PC-3 (cell line): Measurements from ENCODE around the gene SMPD2. TPM values are rescaled to one million over a fixed set of nuclear protein-coding genes. Genes with fewer than 3 reads are reported as not detected.
"Not testable (repeated sequence)": the region's sequence is repeated elsewhere in the genome, so short reads cannot be mapped to it uniquely, and the experiment has no call there.

Source experiments
- ATAC-seq: fragments of 200-7000 bp; cut with Tn5 transposase; 2 replicates; pipeline ENCODE4 v1.9.1; 2020; ENCODE audit warnings: mild to moderate bottlenecking, moderate library complexity
- BruUV-seq: library from RNA; stranded (reverse); fragments of 400-500 nt; replicated peaks from 2 replicates; lab custom pipeline; 2021; lab: Mats Ljungman, UMichigan
- CTCF ChIA-PET: fragments of 300-600 bp; sonication (Branson Sonifier 250); formaldehyde crosslinking; loops from one replicate; lab custom pipeline; 2022; ENCODE audit warnings: antibody characterized with exemption; lab: Charles Lee
- POLR2A ChIA-PET: fragments of 300-600 bp; sonication (Branson Sonifier 250); formaldehyde crosslinking; loops from one replicate; lab custom pipeline; 2022; ENCODE audit warnings: antibody characterized with exemption; ENCODE audit not compliant: unreplicated experiment; lab: Charles Lee
- DNase-seq: peaks from one replicate; pipeline ENCODE4 v3.0.0-alpha.2; 2015
- H2AFZ ChIP-seq: fragments of 300-600 bp; sonication (generic); 2 replicates; pipeline ENCODE4 v1.6.0; 2016; ENCODE audit warnings: antibody characterized with exemption, low read length
- H3F3A ChIP-seq: fragments of 300-600 bp; sonication (generic); one replicate; pipeline ENCODE4 v1.6.0; 2017; ENCODE audit warnings: antibody characterized with exemption, low read length, control low read depth, mild to moderate bottlenecking; ENCODE audit not compliant: unreplicated experiment
- H3K27ac ChIP-seq: fragments of 300-600 bp; sonication (generic); 2 replicates; pipeline ENCODE4 v1.5.1; 2016; ENCODE audit warnings: mild to moderate bottlenecking, low read length
- H3K27me3 ChIP-seq: fragments of 300-600 bp; sonication (generic); 2 replicates; pipeline ENCODE4 v1.6.1; 2016; ENCODE audit warnings: low read length, mixed read lengths
- H3K36me3 ChIP-seq: fragments of 300-600 bp; sonication (generic); 2 replicates; pipeline ENCODE4 v1.6.1; 2016; ENCODE audit warnings: low read depth, mixed run types, low read length, mixed read lengths
- H3K4me1 ChIP-seq: fragments of 300-600 bp; sonication (generic); 2 replicates; pipeline ENCODE4 v1.5.1; 2016; ENCODE audit warnings: low read length; ENCODE audit not compliant: insufficient read depth
- H3K4me2 ChIP-seq: fragments of 300-600 bp; sonication (generic); 2 replicates; pipeline ENCODE4 v1.6.0; 2016; ENCODE audit warnings: low read length
- H3K4me3 ChIP-seq: fragments of 300-600 bp; sonication (generic); 2 replicates; pipeline ENCODE4 v1.5.1; 2016; ENCODE audit warnings: mild to moderate bottlenecking, low read length, mixed read lengths
- H3K79me2 ChIP-seq: fragments of 300-600 bp; sonication (generic); 2 replicates; pipeline ENCODE4 v1.6.1; 2017; ENCODE audit warnings: low read length, mixed read lengths
- H3K9ac ChIP-seq: fragments of 300-600 bp; sonication (generic); 2 replicates; pipeline ENCODE4 v1.6.0; 2016; ENCODE audit warnings: mild to moderate bottlenecking, low read length
- H3K9me2 ChIP-seq: fragments of 300-600 bp; sonication (generic); replicated peaks from 2 replicates; pipeline ENCODE4 v1.6.1; 2016; ENCODE audit warnings: mixed run types, low read length, mixed read lengths
- H3K9me3 ChIP-seq: fragments of 300-600 bp; sonication (generic); 2 replicates; pipeline ENCODE4 v1.6.1; 2016; ENCODE audit warnings: low read length, mixed read lengths
- H4K20me1 ChIP-seq: fragments of 300-600 bp; sonication (generic); 2 replicates; pipeline ENCODE4 v1.6.1; 2016; ENCODE audit warnings: low read length, mixed read lengths
- CTCF ChIP-seq: fragments of 300-600 bp; sonication (generic); conservative IDR thresholded peaks from 2 replicates; pipeline ENCODE4 v1.5.1; 2017; ENCODE audit warnings: antibody characterized with exemption, low read depth, mild to moderate bottlenecking, low read length
- EZH2 ChIP-seq: fragments of 300-600 bp; sonication (generic); IDR thresholded peaks from one replicate; pipeline ENCODE4 v1.6.1; 2017; ENCODE audit warnings: antibody characterized with exemption, mild to moderate bottlenecking, low read length; ENCODE audit not compliant: unreplicated experiment
- EZH2phosphoT487 ChIP-seq: fragments of 300-600 bp; sonication (generic); IDR thresholded peaks from 2 replicates; pipeline ENCODE4 v1.6.1; 2018; ENCODE audit warnings: mild to moderate bottlenecking, antibody characterized with exemption, low read length, borderline replicate concordance
- intact Hi-C: fragments of 100-400 bp; cut with micrococcal nuclease; formaldehyde crosslinking; loops from 2 replicates; pipeline ENCODE4 v1.9.0; 2023
- total RNA-seq: library from RNA; depleted of rRNA; stranded (reverse); fragments of >200 nt; gene quantifications from 2 replicates; pipeline ENCODE4 v1.2.3, GENCODE V29; 2014

SMPD2 gene
- total RNA-seq, 1 experiment from 2014 or later, result 12.6 TPM

- Histone ChIP-seq H3K27me3 (no peaks in the 10 kb centered on the region), H3K9ac (no peak overlapping the region), H3K27ac (no peak overlapping the region), H3K36me3 (peaks cover 15% of the 10 kb centered on the region), H3F3A (no peaks in the 10 kb centered on the region), H3K4me3 (no peak overlapping the region), H3K9me2 (no peaks in the 10 kb centered on the region), H3K4me1 (peaks cover 23% of the 10 kb centered on the region; the same call in 1 of the 2 replicates), H2AFZ (no peak overlapping the region), H3K79me2 (no peaks in the 10 kb centered on the region), H4K20me1 (no peaks in the 10 kb centered on the region), H3K4me2 (no peak overlapping the region), H3K9me3 (no peaks in the 10 kb centered on the region)
- POLR2A ChIA-PET, result no interaction called here
- no peak for DNase-seq
- no peak for TF ChIP-seq CTCF
- TF ChIP-seq EZH2phosphoT487, result no peak
- TF ChIP-seq EZH2, result no peak
- CTCF ChIA-PET, result no interaction called here
- intact Hi-C loops, result no loop called here
- ATAC-seq, result no peak
- BruUV-seq, result no TSS peak
Measured at GRCh38 chr6:109460161-109460829, 19.8 kb downstream of the SMPD2 start.

GRCh38 chr6:109461205-109461604 lies 20.7 kb downstream of the SMPD2 start:
- H4K20me1 ChIP-seq, H3K27me3 ChIP-seq, H3K9ac ChIP-seq, H3K27ac ChIP-seq, H3F3A ChIP-seq, DNase-seq, intact Hi-C loops, H3K9me2 ChIP-seq, ATAC-seq, H3K4me3 ChIP-seq, H3K9me3 ChIP-seq, POLR2A ChIA-PET, BruUV-seq, H3K79me2 ChIP-seq, CTCF ChIA-PET, H2AFZ ChIP-seq, H3K4me2 ChIP-seq: not testable (repeated sequence)
- H3K4me1 ChIP-seq, result peaks cover 20% of the 10 kb centered on the region; the same call in 1 of the 2 replicates
- H3K36me3 ChIP-seq, result peaks cover 18% of the 10 kb centered on the region

DNA sequence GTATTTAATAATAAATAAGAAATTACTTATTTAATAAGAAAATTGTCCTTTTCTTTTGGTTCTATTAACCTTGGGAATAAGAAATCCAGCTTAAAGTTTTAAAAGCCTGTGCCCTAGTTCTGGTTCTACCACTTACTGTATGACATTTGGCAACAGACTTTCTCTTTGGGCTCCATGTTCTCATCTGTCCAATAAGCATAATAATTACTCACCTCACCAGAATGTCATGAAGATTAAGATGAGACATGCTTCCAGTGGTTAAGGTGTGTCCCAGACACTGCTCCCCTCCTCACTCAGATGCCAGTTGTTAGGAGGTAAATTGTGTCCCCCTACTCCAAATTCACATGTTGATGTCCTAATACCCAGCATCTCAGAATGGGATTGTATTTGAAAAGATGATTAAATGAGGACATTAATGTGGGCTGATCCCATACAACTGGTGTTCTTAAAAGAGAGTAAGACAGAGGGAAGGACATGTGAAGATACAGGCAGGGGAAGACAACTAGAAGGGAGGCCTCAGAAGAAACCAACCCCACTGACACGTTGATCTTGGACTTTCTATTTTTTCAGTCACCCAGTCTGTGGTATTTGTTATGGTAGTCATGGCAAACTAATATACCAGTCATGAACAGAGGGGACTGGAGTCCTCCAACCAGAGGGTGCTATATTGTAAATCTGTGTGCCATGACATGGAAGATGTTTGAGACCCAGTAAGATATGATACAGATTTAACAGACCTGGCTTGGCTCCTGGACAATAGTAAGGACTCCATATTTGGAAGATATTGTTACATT lies 21.4 kb downstream of the SMPD2 start:
- Histone ChIP-seq H3K9me3 (no peaks in the 10 kb centered on the region), H3K9me2 (no peaks in the 10 kb centered on the region), H3K4me3 (no peak overlapping the region), H3K9ac (no peak overlapping the region), H3K36me3 (peaks cover 22% of the 10 kb centered on the region), H3K4me2 (no peak overlapping the region), H4K20me1 (no peaks in the 10 kb centered on the region), H3K27ac (no peak overlapping the region; the same call in 1 of the 2 replicates), H3K27me3 (no peaks in the 10 kb centered on the region), H3F3A (no peaks in the 10 kb centered on the region), H3K79me2 (no peaks in the 10 kb centered on the region), H2AFZ (no peak overlapping the region), H3K4me1 (peaks cover 13% of the 10 kb centered on the region; the same call in 1 of the 2 replicates)
- intact Hi-C loops, result no loop called here
- ChIA-PET CTCF (no interaction called here), POLR2A (no interaction called here)
- TF ChIP-seq CTCF, result no peak
- no peak for TF ChIP-seq EZH2
- TF ChIP-seq EZH2phosphoT487, result no peak
- ATAC-seq, result no peak
- BruUV-seq, result no TSS peak
- DNase-seq, result peak; percentile 41
